K562 (cell line): ENCODE measurements around the gene GAL3ST2.

Experiments used
- HDAC8 ChIP-seq: fragments of 450-650 bp; IDR thresholded peaks from 2 replicates; pipeline ENCODE4 v1.6.1; 2016; ENCODE audit warnings: mild to moderate bottlenecking, missing genetic modification characterization, moderate library complexity, missing compliant biosample characterization
- MTA3 ChIP-seq: fragments of 450-650 bp; formaldehyde crosslinking; IDR thresholded peaks from 2 replicates; pipeline ENCODE4 v1.6.1; 2017; ENCODE audit warnings: mild to moderate bottlenecking, borderline replicate concordance
- NFIC ChIP-seq: fragments of 450-650 bp; IDR thresholded peaks from 2 replicates; pipeline ENCODE4 v1.6.1; 2017; ENCODE audit warnings: mild to moderate bottlenecking, inconsistent platforms
- POLR2AphosphoS5 ChIP-seq: IDR thresholded peaks from 2 replicates; pipeline ENCODE4 v1.6.1; 2011; ENCODE audit warnings: mild to moderate bottlenecking, low read depth, low read length, moderate library complexity; ENCODE audit not compliant: control insufficient read depth, insufficient read depth
- TAF1 ChIP-seq: IDR thresholded peaks from 2 replicates; pipeline ENCODE4 v1.6.1; 2011; ENCODE audit warnings: mild to moderate bottlenecking, low read length, moderate library complexity; ENCODE audit not compliant: insufficient read depth, control insufficient read depth, severe bottlenecking; ENCODE audit errors: extremely low read depth
- TEAD2 ChIP-seq: fragments of 450-650 bp; IDR thresholded peaks from 2 replicates; pipeline ENCODE4 v1.6.1; 2016; ENCODE audit warnings: missing genetic modification characterization, control low read depth, missing compliant biosample characterization
- TF ChIP-seq, protein P1 (sequence below): fragments of 450-650 bp; formaldehyde crosslinking; IDR thresholded peaks from 2 replicates; pipeline ENCODE4 v1.4.0; 2022; ENCODE audit warnings: missing genetic modification characterization
- TF ChIP-seq, protein P2 (sequence below): sonication (generic); formaldehyde crosslinking; IDR thresholded peaks from 2 replicates; pipeline ENCODE4 v1.4.0; 2020; ENCODE audit warnings: mild to moderate bottlenecking, missing genetic modification reagents

DNA sequence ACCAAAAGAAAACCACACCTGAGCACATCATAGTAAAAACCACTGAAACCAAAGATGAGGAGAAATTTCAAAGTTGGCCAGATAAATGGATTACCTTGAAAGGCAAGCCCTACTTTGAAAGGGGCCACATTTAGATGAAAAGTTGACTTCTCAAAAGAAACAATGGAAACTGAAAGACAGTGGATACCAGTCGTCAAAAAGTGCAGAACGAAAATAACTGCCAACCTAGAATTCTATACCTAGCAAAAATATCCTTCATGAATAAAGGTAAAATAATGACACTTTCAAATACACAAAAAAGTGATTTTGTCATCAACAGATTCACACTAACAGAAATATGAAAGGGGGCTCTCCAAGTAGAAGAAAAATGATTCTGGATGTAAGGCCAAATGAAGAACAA lies 50.8 kb downstream of the GAL3ST2 start:
- TF ChIP-seq NFIC (no peak), HDAC8 (tag) (no peak), TEAD2 (tag) (no peak), MTA3 (no peak), TAF1 (no peak), POLR2AphosphoS5 (no peak)
- TF ChIP-seq, protein P1, sequence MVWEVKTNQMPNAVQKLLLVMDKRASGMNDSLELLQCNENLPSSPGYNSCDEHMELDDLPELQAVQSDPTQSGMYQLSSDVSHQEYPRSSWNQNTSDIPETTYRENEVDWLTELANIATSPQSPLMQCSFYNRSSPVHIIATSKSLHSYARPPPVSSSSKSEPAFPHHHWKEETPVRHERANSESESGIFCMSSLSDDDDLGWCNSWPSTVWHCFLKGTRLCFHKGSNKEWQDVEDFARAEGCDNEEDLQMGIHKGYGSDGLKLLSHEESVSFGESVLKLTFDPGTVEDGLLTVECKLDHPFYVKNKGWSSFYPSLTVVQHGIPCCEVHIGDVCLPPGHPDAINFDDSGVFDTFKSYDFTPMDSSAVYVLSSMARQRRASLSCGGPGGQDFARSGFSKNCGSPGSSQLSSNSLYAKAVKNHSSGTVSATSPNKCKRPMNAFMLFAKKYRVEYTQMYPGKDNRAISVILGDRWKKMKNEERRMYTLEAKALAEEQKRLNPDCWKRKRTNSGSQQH (CRISPR knock-in tag), result no peak
- TF ChIP-seq, protein P2, sequence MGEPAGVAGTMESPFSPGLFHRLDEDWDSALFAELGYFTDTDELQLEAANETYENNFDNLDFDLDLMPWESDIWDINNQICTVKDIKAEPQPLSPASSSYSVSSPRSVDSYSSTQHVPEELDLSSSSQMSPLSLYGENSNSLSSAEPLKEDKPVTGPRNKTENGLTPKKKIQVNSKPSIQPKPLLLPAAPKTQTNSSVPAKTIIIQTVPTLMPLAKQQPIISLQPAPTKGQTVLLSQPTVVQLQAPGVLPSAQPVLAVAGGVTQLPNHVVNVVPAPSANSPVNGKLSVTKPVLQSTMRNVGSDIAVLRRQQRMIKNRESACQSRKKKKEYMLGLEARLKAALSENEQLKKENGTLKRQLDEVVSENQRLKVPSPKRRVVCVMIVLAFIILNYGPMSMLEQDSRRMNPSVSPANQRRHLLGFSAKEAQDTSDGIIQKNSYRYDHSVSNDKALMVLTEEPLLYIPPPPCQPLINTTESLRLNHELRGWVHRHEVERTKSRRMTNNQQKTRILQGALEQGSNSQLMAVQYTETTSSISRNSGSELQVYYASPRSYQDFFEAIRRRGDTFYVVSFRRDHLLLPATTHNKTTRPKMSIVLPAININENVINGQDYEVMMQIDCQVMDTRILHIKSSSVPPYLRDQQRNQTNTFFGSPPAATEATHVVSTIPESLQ (CRISPR knock-in tag), result no peak
